K562 (cell line): ENCODE measurements around the gene SLC8A2.

Source experiments
- USF1 ChIP-seq: sonication (generic); formaldehyde crosslinking; IDR thresholded peaks from 2 replicates; pipeline ENCODE4 v1.9.0; 2022; ENCODE audit warnings: mild to moderate bottlenecking, missing genetic modification reagents
- ZBTB11 ChIP-seq, 3 experiments: fragments of 200-800 bp in 1 of 3; fragments of 250-450 bp in 1 of 3; fragments of 450-650 bp in 1 of 3; sonication (Bioruptor Pico) in 1 of 3; sonication (Bioruptor generic) in 1 of 3; formaldehyde crosslinking in 1 of 3; IDR thresholded peaks; 2 replicates each; pipeline versions ENCODE4 v1.6.1 to v1.8.0; 2016 to 2022; ENCODE audit warnings: mild to moderate bottlenecking in 2 of 3, missing genetic modification characterization in 2 of 3, missing compliant biosample characterization in 1 of 3, moderate library complexity in 1 of 3
- ZBTB17 ChIP-seq: fragments of 450-650 bp; formaldehyde crosslinking; IDR thresholded peaks from 2 replicates; pipeline ENCODE4 v1.4.0; 2020; ENCODE audit warnings: mild to moderate bottlenecking

GRCh38 chr19:47499863-47500830, 28.5 kb upstream of the SLC8A2 start:
- TF ChIP-seq USF1 (no peak), ZBTB17 (no peak), ZBTB11 (CRISPR knock-in tag; IDR thresholded peaks at IDR 0.05) (no peak)
